HG02571 (cell line): ENCODE results near the gene MAP7.

Source experiments
- ATAC-seq: cut with Tn5 transposase; IDR thresholded peaks from one replicate; pipeline ENCODE4 v1.9.1; 2021; ENCODE audit warnings: mild to moderate bottlenecking, moderate library complexity; ENCODE audit not compliant: unreplicated experiment

MAP7 gene

DNA sequence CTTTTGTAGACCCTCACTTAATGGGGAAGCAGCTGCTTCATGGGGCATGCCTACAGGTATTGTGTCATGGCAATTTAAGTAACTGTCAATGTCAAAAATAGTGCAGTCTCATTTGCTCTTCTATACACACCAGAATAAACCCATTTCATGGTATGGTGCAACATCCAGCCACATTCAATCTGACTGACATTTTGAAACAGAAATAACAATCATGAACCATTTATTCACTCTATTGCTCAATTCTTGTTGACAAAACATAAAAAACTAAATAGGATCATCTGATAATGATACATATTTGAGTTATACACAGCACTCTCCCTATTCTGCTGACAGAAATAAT, 122.9 kb downstream of the MAP7 start:
- ATAC-seq = no peak

DNA sequence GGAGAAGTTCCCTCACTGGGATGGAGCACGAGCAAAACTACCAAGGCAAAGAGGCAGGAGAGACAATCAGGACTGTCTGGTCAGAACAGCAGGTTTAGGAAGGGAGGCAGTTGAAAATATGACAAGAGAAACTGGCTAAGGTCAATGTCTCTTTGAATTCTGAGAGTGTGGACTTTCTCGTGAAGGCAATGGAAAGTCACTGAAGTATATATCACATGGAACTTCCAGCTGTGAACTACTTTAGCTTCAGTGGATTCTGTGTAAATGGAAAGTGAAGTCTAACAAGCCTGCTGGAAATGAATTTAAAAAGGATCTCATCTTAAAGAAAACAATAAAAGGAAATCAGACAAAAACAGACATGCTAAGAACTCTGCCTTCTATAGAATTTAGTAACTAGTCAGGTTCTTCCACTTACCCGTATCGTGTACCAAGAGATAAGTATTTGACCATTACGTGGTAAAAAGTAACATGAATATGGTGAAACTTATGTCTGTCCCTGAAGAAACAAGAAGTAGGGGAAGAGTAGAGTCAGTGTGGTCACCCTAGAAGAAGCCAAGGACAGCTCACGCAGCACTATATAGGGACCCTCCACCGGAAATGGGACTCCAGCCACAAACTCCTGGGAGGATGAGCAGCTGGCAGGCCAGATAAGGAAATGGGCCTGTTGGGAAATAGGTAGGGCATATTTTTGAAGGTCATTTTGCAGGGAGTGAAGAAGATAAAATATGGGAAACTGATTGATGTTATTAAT, 123.4 kb downstream of the MAP7 start:
- no peak for ATAC-seq

DNA sequence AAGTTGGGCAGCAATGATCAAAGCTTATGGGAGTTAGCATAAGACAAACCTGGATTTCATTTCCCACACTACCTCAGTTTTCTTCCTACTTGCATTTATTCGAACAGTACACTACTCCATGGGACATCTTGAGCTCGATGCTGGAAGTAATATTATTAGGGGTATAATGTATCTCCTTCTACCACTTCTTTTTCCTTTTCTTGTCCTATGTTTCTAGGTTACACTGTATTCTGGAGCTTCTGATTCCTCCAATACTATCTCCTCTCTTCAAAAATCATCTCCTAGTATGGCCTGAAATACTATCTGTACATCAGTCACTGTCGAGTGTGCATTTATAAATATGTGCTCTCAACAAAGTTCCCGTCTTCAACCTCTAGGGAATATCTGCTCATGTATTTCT, 124.4 kb downstream of the MAP7 start:
- no peak for ATAC-seq

DNA sequence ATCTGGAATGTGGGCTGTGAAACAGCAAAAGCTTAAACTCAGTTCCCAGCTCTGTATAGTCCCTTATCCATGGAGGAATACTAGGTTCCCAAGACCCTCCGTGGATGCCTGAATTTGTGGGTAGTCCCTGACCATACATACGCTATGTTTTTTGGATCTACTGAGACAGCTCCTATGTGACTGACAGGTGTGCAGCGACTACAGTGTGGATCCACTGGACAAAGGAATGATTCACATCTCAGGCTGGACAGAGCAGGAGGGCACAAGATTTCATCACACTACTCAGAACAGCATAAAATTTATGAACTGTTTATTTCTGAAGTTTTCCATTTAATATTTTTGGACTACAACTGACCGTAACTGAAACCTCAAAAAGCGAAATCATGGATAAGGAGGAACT, 125.3 kb downstream of the MAP7 start:
- ATAC-seq = no peak

- no peak for ATAC-seq
Measured at GRCh38 chr6:136424450-136424849, 125.8 kb downstream of the MAP7 start.

DNA sequence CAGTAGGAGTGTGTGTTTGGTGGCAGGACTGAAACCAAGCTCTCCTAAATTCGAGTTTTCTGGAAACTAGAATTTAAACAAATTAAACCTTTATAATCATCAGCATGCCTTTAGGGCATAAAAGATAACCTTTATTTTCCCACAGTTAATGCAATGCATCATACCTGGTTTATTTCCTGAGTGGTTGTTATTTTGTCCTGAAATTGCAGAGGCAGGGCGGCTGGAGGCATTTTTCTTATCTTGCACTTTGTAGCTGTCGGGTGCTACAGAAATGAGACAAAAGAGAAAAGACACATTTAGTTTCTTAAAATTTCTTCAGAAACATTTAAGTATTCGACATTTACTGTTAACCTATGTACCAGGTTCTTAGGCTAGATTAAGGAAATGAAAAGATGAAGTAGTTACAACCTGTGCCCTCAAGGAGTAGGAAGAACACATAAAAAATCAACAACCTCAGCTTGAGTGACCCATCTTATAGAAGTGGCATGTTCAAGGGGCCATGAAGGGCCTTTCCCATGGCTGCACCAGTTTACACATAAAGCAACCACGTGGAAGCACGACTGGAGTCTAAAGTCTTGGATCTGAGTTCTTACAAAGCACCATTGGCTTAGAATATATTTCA, 128.6 kb downstream of the MAP7 start:
- no peak for ATAC-seq

- ATAC-seq = no peak
Measured at GRCh38 chr6:136420853-136421252, 129.4 kb downstream of the MAP7 start.

DNA sequence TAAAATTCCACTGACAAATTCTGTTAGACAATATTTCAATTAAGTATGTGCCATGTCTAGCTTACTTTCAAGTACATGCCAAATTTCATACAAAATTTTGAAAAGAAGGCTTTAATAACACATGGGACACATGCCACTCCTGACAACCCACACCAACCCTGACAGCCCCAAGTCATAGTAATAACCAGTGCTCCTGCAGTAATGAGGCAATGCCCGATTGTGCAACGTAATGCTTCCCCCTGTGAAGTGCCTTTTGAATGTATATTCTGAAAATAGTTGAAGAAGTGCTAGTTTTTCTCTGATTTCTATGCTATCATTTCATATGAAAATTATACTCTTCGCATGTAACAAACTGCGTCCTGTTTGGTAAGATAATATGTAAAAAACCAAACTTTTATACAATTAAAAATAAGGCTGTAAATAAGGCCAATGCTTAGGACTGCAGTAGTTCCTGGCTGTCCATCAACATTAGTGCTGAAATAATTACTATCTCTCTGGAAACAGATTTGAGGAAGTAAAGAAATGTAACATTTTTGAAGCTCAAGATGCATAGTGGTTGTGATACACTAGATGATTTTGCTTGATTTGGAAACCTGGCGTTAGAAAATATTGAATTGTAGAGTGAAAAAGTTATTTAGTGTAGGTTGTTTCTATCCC, 134.7 kb downstream of the MAP7 start:
- no peak for ATAC-seq

DNA sequence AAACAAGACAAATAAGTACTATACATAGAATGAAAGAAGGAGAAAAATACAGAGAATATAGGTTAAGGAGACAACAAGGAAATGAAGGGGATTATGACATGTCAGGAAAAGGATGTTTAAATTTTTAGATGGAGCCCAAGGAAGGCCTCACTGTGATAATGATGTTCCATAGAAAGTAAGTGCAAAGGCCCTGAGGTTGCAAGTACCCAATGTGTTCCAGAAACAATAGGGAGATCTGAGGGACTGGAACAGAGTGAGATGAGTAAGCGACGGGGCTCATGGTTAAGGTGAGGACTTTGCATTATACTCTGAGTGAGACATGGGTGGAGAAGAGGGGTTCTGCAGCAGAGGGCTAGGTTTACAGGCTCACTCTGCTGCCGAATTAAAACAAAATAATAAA, 137.8 kb downstream of the MAP7 start:
- ATAC-seq = no peak

GRCh38 chr6:136411453-136412354, 138.5 kb downstream of the MAP7 start:
- no peak for ATAC-seq

DNA sequence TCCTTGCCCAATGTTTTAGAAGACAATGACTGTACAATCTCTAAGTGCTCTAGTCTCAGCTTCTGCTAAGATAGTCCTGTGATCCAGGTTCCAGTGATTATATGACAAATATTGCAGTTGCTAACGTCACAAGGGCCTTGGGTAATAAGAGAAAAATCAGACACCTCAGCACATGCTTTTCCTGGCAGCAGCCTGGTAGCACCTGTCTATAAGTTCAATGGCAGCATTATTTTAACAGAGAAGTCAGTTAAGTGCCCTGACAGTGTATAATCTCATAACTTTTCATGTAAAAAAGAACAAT, 139.2 kb downstream of the MAP7 start:
- no peak for ATAC-seq

GRCh38 chr6:136410201-136411024, 139.8 kb downstream of the MAP7 start:
- ATAC-seq = peak; percentile 73

- ATAC-seq = no peak
Measured at GRCh38 chr6:136409597-136409996, 140.6 kb downstream of the MAP7 start.

- no peak for ATAC-seq
Measured at GRCh38 chr6:136408204-136408603, 142.0 kb downstream of the MAP7 start.

- ATAC-seq = no peak
Measured at GRCh38 chr6:136405420-136406029, 144.7 kb downstream of the MAP7 start.

- ATAC-seq = no peak
Measured at GRCh38 chr6:136404627-136405419, 145.4 kb downstream of the MAP7 start.

DNA sequence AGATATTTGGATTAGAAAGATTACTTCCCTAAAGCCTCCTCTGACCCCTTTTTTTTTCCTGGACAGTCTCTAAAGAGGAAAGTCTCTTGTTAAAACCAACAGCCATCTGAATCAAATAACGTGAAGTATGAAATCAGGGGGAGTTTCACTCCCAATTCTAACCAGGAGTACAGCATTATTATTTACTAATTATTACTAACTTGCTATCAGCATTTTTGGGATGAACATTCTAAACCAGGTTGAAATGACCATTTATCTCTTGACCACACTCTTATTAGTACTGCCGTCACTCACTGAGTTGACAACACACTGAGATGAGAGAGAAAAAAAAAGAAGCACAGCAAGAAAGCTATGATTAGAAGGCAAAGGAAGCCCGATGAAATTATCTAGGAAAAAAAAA, 146.2 kb downstream of the MAP7 start:
- ATAC-seq = no peak

- ATAC-seq = no peak
Measured at GRCh38 chr6:136403110-136403980, 146.9 kb downstream of the MAP7 start.
